OCI-LY7 (cell line): ENCODE measurements around the gene ACIN1. TPM values are rescaled to one million over a fixed set of nuclear protein-coding genes. Genes with fewer than 3 reads are reported as not detected.

ENCODE experiments used
- BruUV-seq: library from RNA; stranded (reverse); fragments of 400-500 nt; replicated peaks from 2 replicates; lab custom pipeline; 2021; lab: Mats Ljungman, UMichigan
- CTCF ChIA-PET: fragments of 300-600 bp; sonication (Branson Sonifier 250); formaldehyde crosslinking; loops from one replicate; lab custom pipeline; 2022; ENCODE audit warnings: antibody characterized with exemption; ENCODE audit not compliant: unreplicated experiment; lab: Charles Lee
- POLR2A ChIA-PET: fragments of 300-600 bp; sonication (Branson Sonifier 250); formaldehyde crosslinking; loops from one replicate; lab custom pipeline; 2022; ENCODE audit warnings: antibody characterized with exemption; lab: Charles Lee
- DNase-seq: peaks from one replicate; pipeline ENCODE4 v3.0.0-alpha.2; 2015; ENCODE audit warnings: low spot score
- H2AFZ ChIP-seq: fragments of 200-600 bp; sonication (generic), shearing (Covaris generic); 2 replicates; pipeline ENCODE4 v1.6.1; 2014; ENCODE audit warnings: mild to moderate bottlenecking, antibody characterized with exemption, low read length, moderate library complexity
- H3K27ac ChIP-seq: fragments of 200-600 bp; sonication (generic); 2 replicates; pipeline ENCODE4 v1.5.1; 2014; ENCODE audit warnings: mixed run types, low read depth, mild to moderate bottlenecking, moderate library complexity, low read length, inconsistent platforms; ENCODE audit not compliant: poor library complexity, severe bottlenecking
- H3K36me3 ChIP-seq: fragments of 200-600 bp; sonication (generic); 2 replicates; pipeline ENCODE4 v1.6.1; 2014; ENCODE audit warnings: mild to moderate bottlenecking, antibody characterized with exemption, low read length, moderate library complexity, mixed read lengths; ENCODE audit not compliant: insufficient read depth
- H3K4me1 ChIP-seq: fragments of 200-600 bp; sonication (generic); 2 replicates; pipeline ENCODE4 v1.5.1; 2014; ENCODE audit warnings: mild to moderate bottlenecking, low read length; ENCODE audit not compliant: insufficient read depth, poor library complexity, severe bottlenecking
- H3K4me2 ChIP-seq: fragments of 200-600 bp; sonication (generic); 2 replicates; pipeline ENCODE4 v1.6.1; 2014; ENCODE audit warnings: mild to moderate bottlenecking, low read length
- H3K4me3 ChIP-seq: fragments of 200-600 bp; sonication (generic); 2 replicates; pipeline ENCODE4 v1.5.1; 2014; ENCODE audit warnings: mild to moderate bottlenecking, low read depth, low read length; ENCODE audit not compliant: poor library complexity, severe bottlenecking
- H3K79me2 ChIP-seq: fragments of 200-600 bp; sonication (generic); 2 replicates; pipeline ENCODE4 v1.6.1; 2016; ENCODE audit warnings: low read depth, mild to moderate bottlenecking, low read length, moderate library complexity, mixed read lengths; ENCODE audit not compliant: insufficient read depth
- H3K9me2 ChIP-seq: fragments of 200-600 bp; sonication (generic); 2 replicates; pipeline ENCODE4 v1.6.1; 2016; ENCODE audit warnings: mild to moderate bottlenecking, low read length, mixed read lengths; ENCODE audit not compliant: insufficient read depth
- H3K9me3 ChIP-seq: fragments of 200-600 bp; sonication (generic); 2 replicates; pipeline ENCODE4 v1.6.1; 2014; ENCODE audit warnings: mild to moderate bottlenecking, mixed run types, low read length, mixed read lengths
- H4K20me1 ChIP-seq: fragments of 200-600 bp; sonication (generic); 2 replicates; pipeline ENCODE4 v1.6.1; 2014; ENCODE audit warnings: mild to moderate bottlenecking, antibody characterized with exemption, low read length, moderate library complexity, mixed read lengths; ENCODE audit not compliant: insufficient read depth
- CTCF ChIP-seq: fragments of 200-600 bp; sonication (generic); conservative IDR thresholded peaks from 2 replicates; pipeline ENCODE4 v1.5.1; 2014; ENCODE audit warnings: mild to moderate bottlenecking, antibody characterized with exemption, low read length, moderate library complexity, mixed read lengths
- EZH2phosphoT487 ChIP-seq: fragments of 200-600 bp; sonication (generic); IDR thresholded peaks from 2 replicates; pipeline ENCODE4 v1.6.1; 2018; ENCODE audit warnings: low read depth, borderline replicate concordance, mild to moderate bottlenecking, mixed run types, antibody characterized with exemption, low read length, moderate library complexity, mixed read lengths
- intact Hi-C: fragments of 100-400 bp; cut with micrococcal nuclease; formaldehyde crosslinking; loops from one replicate; pipeline ENCODE4 v1.10.0; 2022; ENCODE audit not compliant: unreplicated experiment
- total RNA-seq, 2 experiments: library from RNA; depleted of rRNA in 1 of 2; stranded (reverse); fragments of >200 nt in 1 of 2; shearing (Covaris generic) in 1 of 2; gene quantifications; 2 replicates each; pipeline ENCODE4 v1.2.3, GENCODE V29; 2014 to 2022

ACIN1 gene
- total RNA-seq, 2 experiments from 2014 or later = 107 to 206 TPM

- H4K20me1 ChIP-seq = no peaks in the 10 kb centered on the region
- H3K9me2 ChIP-seq = no peaks in the 10 kb centered on the region
- peak; percentile 98 for DNase-seq
- H3K36me3 ChIP-seq = peaks cover 36% of the 10 kb centered on the region
- peaks cover 18% of the 10 kb centered on the region for H3K4me1 ChIP-seq
- POLR2A ChIA-PET = interaction anchor here (0.7 to 2.1 kb wide), 4 partner anchors 9 to 88 kb away, joined by 3 to 9 read pairs (median 4); no protein-coding TSS in a partner anchor
- H3K4me2 ChIP-seq = peak within 1 kb of the TSS; percentile 85
- H3K4me3 ChIP-seq = peak within 1 kb of the TSS; percentile 84
- H3K79me2 ChIP-seq = peaks cover 27% of the 10 kb centered on the region; the same call in 1 of the 2 replicates
- CTCF ChIA-PET = interaction anchor here (0.6 kb wide), 1 partner anchor 22 kb away, joined by 3 read pairs; no protein-coding TSS in a partner anchor
- BruUV-seq = no TSS peak
- intact Hi-C loops = loop anchor here (1.0 kb wide), 2 partner anchors 24 to 27 kb away; partner anchors contain the start of gene C14orf93
- H3K27ac ChIP-seq = peak within 1 kb of the TSS; percentile 72
- H3K9me3 ChIP-seq = no peaks in the 10 kb centered on the region
- H2AFZ ChIP-seq = peak within 1 kb of the TSS; percentile 99
- TF ChIP-seq CTCF (no peak), EZH2phosphoT487 (no peak)
Measured at GRCh38 chr14:23034498-23035302, 60.2 kb downstream of the ACIN1 start, which contains the start of gene PSMB5. Gene PSMB5, minus strand, starts transcription at chr14:23034900. Its CDS starts 19 bp downstream, at chr14:23034881.

DNA sequence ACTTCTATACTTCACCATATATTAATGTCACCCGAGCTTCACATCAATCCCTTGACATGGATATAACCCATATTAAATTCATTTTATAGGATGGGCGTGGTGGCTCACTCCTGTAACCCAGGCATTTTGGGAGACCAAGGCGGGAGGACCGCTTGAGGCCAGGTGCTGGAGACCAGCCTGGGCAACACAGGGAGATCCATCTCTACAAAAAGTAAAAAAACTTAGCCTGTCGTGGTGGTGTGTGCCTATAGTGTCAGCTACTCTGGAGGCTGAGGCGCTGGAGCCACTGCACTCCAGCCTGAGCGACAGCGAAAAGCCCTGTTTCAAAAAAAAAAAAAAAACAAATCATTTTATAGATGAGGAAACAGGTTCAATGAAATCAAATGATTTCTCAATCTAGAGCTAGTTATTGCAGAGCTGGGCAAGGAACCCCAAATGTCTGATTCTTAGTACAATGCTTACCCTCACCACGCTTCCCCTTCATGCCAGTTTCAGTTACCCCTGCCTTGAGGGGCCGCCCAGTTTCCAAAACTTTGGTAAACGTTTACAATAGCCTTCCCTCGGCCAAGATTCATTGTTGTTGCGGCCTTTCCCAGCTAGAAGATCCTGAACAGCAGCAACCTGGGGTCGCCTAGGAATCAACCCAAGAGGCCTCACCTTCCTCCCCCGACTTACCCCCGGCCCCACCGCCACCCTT is 61.0 kb downstream of the ACIN1 start:
- Histone ChIP-seq H3K4me2 (peak overlapping the region; percentile 85), H2AFZ (peak overlapping the region; percentile 99; the same call in 1 of the 2 replicates), H3K9me3 (no peaks in the 10 kb centered on the region), H3K9me2 (no peaks in the 10 kb centered on the region), H3K79me2 (peaks cover 33% of the 10 kb centered on the region; the same call in 1 of the 2 replicates), H3K27ac (peak overlapping the region; percentile 72), H4K20me1 (0 out of 2 replicates have a peak, but pooled peaks cover 2% of the 10 kb centered on the region), H3K4me3 (peak overlapping the region; percentile 84), H3K36me3 (peaks cover 43% of the 10 kb centered on the region), H3K4me1 (peaks cover 18% of the 10 kb centered on the region)
- no peak for TF ChIP-seq EZH2phosphoT487
- no peak for TF ChIP-seq CTCF
- intact Hi-C loops = loop anchor here (1.0 kb wide), 1 partner anchor 24 kb away; the partner anchor contains the start of gene C14orf93
- TSS peak; percentile 85 for BruUV-seq
- no peak for DNase-seq
- ChIA-PET POLR2A (interaction anchor here (0.7 to 2.1 kb wide), 7 partner anchors 9 to 62 kb away, joined by 3 to 9 read pairs (median 4); no protein-coding TSS in a partner anchor), CTCF (interaction anchor here (0.6 kb wide), 1 partner anchor 23 kb away, joined by 3 read pairs; no protein-coding TSS in a partner anchor)
